WTC11 (cell line): Measurements from ENCODE around the gene CPNE5.

Experiments
- CTCF ChIP-seq: fragments of 200-600 bp; IDR thresholded peaks from 2 replicates; pipeline ENCODE4 v1.8.0; 2022; ENCODE audit warnings: antibody characterized with exemption
- FOXJ3 ChIP-seq: sonication (generic); formaldehyde crosslinking; IDR thresholded peaks from 2 replicates; pipeline ENCODE4 v1.9.0; 2021; ENCODE audit warnings: missing genetic modification reagents, mild to moderate bottlenecking, borderline replicate concordance
- MAX ChIP-seq: sonication (generic); formaldehyde crosslinking; IDR thresholded peaks from 2 replicates; pipeline ENCODE4 v1.8.0; 2022; ENCODE audit warnings: mild to moderate bottlenecking, missing genetic modification reagents
- NFE2L1 ChIP-seq: sonication (generic); formaldehyde crosslinking; IDR thresholded peaks from 2 replicates; pipeline ENCODE4 v1.8.1; 2023; ENCODE audit warnings: missing genetic modification reagents
- SP1 ChIP-seq: sonication (generic); formaldehyde crosslinking; conservative IDR thresholded peaks from 2 replicates; pipeline ENCODE4 v1.8.1; 2022; ENCODE audit warnings: missing genetic modification reagents
- ZBTB21 ChIP-seq: sonication (generic); formaldehyde crosslinking; IDR thresholded peaks from 2 replicates; pipeline ENCODE4 v1.8.1; 2023; ENCODE audit warnings: mild to moderate bottlenecking, missing genetic modification reagents, borderline replicate concordance

DNA sequence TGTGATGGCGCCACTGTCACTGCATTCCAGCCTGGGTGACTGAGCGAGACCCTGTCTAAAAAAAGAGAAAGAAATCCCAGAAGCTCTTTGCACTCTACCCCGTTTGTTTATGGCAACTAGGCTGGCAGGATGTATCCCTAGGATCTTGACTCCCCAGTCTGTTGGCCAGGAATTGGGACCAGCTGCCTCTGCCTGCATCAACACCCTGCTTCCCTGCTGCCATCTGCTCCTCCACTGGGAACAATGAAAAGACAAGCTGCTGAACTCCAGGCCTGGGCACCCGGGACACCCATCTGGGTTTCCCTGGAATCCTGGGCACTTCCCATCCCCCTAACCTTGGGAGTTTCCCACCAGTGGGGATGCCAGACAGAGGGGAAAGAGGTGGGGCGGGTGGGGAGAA is 64.9 kb downstream of the CPNE5 start:
- no peak for TF ChIP-seq CTCF
- no peak for TF ChIP-seq FOXJ3 (CRISPR knock-in tag)
- TF ChIP-seq MAX (CRISPR knock-in tag) = no peak
- TF ChIP-seq SP1 (CRISPR knock-in tag) = no peak
- no peak for TF ChIP-seq NFE2L1 (CRISPR knock-in tag)
- TF ChIP-seq ZBTB21 (CRISPR knock-in tag) = no peak
